Keratinocyte (primary cell): ENCODE data around the gene RFX3. TPM values are rescaled to one million over a fixed set of nuclear protein-coding genes. Genes with fewer than 3 reads are reported as not detected.

Experiments used
- DNase-seq: peaks from one replicate; pipeline ENCODE4 v3.0.0-alpha.2; 2011; ENCODE audit warnings: low read depth, missing footprints, low spot score
- FAIRE-seq: peaks from 2 replicates; lab custom pipeline; 2011; peaks lifted over from hg19 to GRCh38; lab: Jason Lieb, UNC
- H2AFZ ChIP-seq: 2 replicates; pipeline ENCODE4 v1.6.0; 2012; ENCODE audit warnings: low read length, control low read depth, inconsistent platforms; ENCODE audit not compliant: control insufficient read depth
- H3K27ac ChIP-seq: 2 replicates; pipeline ENCODE4 v1.5.1; 2011; ENCODE audit warnings: low read length; ENCODE audit not compliant: control insufficient read depth, insufficient read depth
- H3K27me3 ChIP-seq: 3 replicates; pipeline ENCODE4 v1.6.0; 2011; ENCODE audit warnings: low read length; ENCODE audit not compliant: control insufficient read depth, insufficient read depth; ENCODE audit errors: extremely low read depth
- H3K36me3 ChIP-seq, 2 experiments: 2 replicates in 1 of 2; 3 replicates in 1 of 2; pipeline ENCODE4 v1.5.1; 2011; ENCODE audit warnings: low read length in 2 of 2, mild to moderate bottlenecking in 1 of 2; ENCODE audit not compliant: control insufficient read depth in 2 of 2, insufficient read depth in 2 of 2; ENCODE audit errors: extremely low read depth in 1 of 2
- H3K4me1 ChIP-seq: 3 replicates; pipeline ENCODE4 v1.5.1; 2011; ENCODE audit warnings: low read length; ENCODE audit not compliant: control insufficient read depth, insufficient read depth; ENCODE audit errors: extremely low read depth
- H3K4me2 ChIP-seq: 3 replicates; pipeline ENCODE4 v1.6.0; 2011; ENCODE audit warnings: low read depth, low read length; ENCODE audit not compliant: control insufficient read depth, insufficient read depth; ENCODE audit errors: extremely low read depth
- H3K4me3 ChIP-seq, 3 experiments: fragments of 200-600 bp in 1 of 3; sonication (generic) in 1 of 3; 2 replicates in 2 of 3; 3 replicates in 1 of 3; pipeline ENCODE4 v1.5.1; 2011 to 2016; ENCODE audit warnings: low read length in 3 of 3, mild to moderate bottlenecking in 3 of 3, control low read depth in 2 of 3, inconsistent platforms in 1 of 3, low read depth in 1 of 3, mixed read lengths in 1 of 3, mixed run types in 1 of 3, moderate library complexity in 1 of 3; ENCODE audit not compliant: control insufficient read depth in 2 of 3, insufficient read depth in 2 of 3; ENCODE audit errors: extremely low read depth in 1 of 3
- H3K79me2 ChIP-seq: 2 replicates; pipeline ENCODE4 v1.6.0; 2012; ENCODE audit warnings: low read length; ENCODE audit not compliant: control insufficient read depth, insufficient read depth
- H3K9ac ChIP-seq: 3 replicates; pipeline ENCODE4 v1.6.0; 2011; ENCODE audit warnings: low read length; ENCODE audit not compliant: control insufficient read depth, insufficient read depth; ENCODE audit errors: extremely low read depth
- H3K9me1 ChIP-seq: 3 replicates; pipeline ENCODE4 v1.6.0; 2011; ENCODE audit warnings: low read length; ENCODE audit not compliant: control insufficient read depth, insufficient read depth; ENCODE audit errors: extremely low read depth
- H3K9me3 ChIP-seq: 2 replicates; pipeline ENCODE4 v1.5.1; 2012; ENCODE audit warnings: low read depth, low read length; ENCODE audit not compliant: control insufficient read depth
- H4K20me1 ChIP-seq: 3 replicates; pipeline ENCODE4 v1.6.0; 2011; ENCODE audit warnings: low read length; ENCODE audit not compliant: control insufficient read depth, insufficient read depth; ENCODE audit errors: extremely low read depth
- CTCF ChIP-seq, 3 experiments: IDR thresholded peaks in 1 of 3; conservative IDR thresholded peaks in 1 of 3; optimal IDR thresholded peaks in 1 of 3; 2 replicates in 2 of 3; 3 replicates in 1 of 3; pipeline versions ENCODE3 to v1.5.1; 2011; ENCODE audit warnings: low read length in 3 of 3, mild to moderate bottlenecking in 3 of 3, moderate library complexity in 2 of 3, control low read depth in 1 of 3, inconsistent platforms in 1 of 3; ENCODE audit not compliant: insufficient read depth in 2 of 3; ENCODE audit errors: extremely low read depth in 1 of 3
- EZH2 ChIP-seq: IDR thresholded peaks from one replicate; pipeline ENCODE4 v1.6.1; 2012; ENCODE audit warnings: inconsistent platforms, mild to moderate bottlenecking, low read length, moderate library complexity
- dilution Hi-C: fragments of 300-500 bp; cut with MboI; formaldehyde crosslinking; loops from one replicate; pipeline ENCODE4 v1.7.0; 2020; ENCODE audit warnings: low sequenced_read_pairs; ENCODE audit not compliant: extremely low pct_ligation_motif_present
- polyA plus RNA-seq, 5 experiments: library from polyadenylated mRNA; depleted of rRNA in 3 of 5; stranded (reverse) in 3 of 5; stranded (forward) in 1 of 5; unstranded in 1 of 5; fragments of >200 nt; gene quantifications; 1 replicate in 1 of 5; 2 replicates in 3 of 5; 3 replicates in 1 of 5; pipeline versions ENCODE4 v1.2.1 to v1.2.3, GENCODE V29; 2011 to 2012; ENCODE audit warnings: missing spikeins in 2 of 5, low read depth in 1 of 5, low replicate concordance in 1 of 5

RFX3 gene
- polyA plus RNA-seq, 1 donor (not counting 4 experiments of a cell fraction or from before 2014, with no cell fraction given) = 1.8 TPM

GRCh38 chr9:3336951-3337350, 188.8 kb downstream of the RFX3 start:
- Histone ChIP-seq H3K36me3 (no peaks in the 10 kb centered on the region), H3K9me1 (no peaks in the 10 kb centered on the region), H4K20me1 (no peaks in the 10 kb centered on the region), H3K9ac (no peak overlapping the region), H3K27me3 (no peaks in the 10 kb centered on the region), H3K4me2 (no peak overlapping the region), H3K4me1 (peaks cover 5% of the 10 kb centered on the region), H3K9me3 (no peaks in the 10 kb centered on the region), H3K4me3 (no peak overlapping the region), H3K79me2 (no peaks in the 10 kb centered on the region), H2AFZ (no peak overlapping the region), H3K27ac (no peak overlapping the region)
- dilution Hi-C loops = no loop called here
- TF ChIP-seq CTCF (optimal IDR thresholded peaks at IDR 0.05 in 1 of 3, IDR thresholded peaks at IDR 0.05 in 1 of 3, conservative IDR thresholded peaks at IDR 0.05 in 1 of 3; ENCODE audit: extremely low read depth in 1 of 3, insufficient read depth in 2 of 3, low read length in 3 of 3) (no peak), EZH2 (no peak)
- DNase-seq = no peak
- no peak for FAIRE-seq

GRCh38 chr9:3332802-3333201, 193.0 kb downstream of the RFX3 start:
- H3K4me1 ChIP-seq = peaks cover 5% of the 10 kb centered on the region
- H3K27ac ChIP-seq = no peak overlapping the region
- H3K36me3 ChIP-seq = no peaks in the 10 kb centered on the region
- H3K9ac ChIP-seq = no peak overlapping the region
- FAIRE-seq (no peak), DNase-seq (no peak)
- no peaks in the 10 kb centered on the region for H3K9me3 ChIP-seq
- H3K27me3 ChIP-seq = no peaks in the 10 kb centered on the region
- no peaks in the 10 kb centered on the region for H3K79me2 ChIP-seq
- no peaks in the 10 kb centered on the region for H4K20me1 ChIP-seq
- TF ChIP-seq EZH2 = no peak
- TF ChIP-seq CTCF (optimal IDR thresholded peaks at IDR 0.05 in 1 of 3, IDR thresholded peaks at IDR 0.05 in 1 of 3, conservative IDR thresholded peaks at IDR 0.05 in 1 of 3; ENCODE audit: extremely low read depth in 1 of 3, insufficient read depth in 2 of 3, low read length in 3 of 3) = no peak
- no peak overlapping the region for H2AFZ ChIP-seq
- no peaks in the 10 kb centered on the region for H3K9me1 ChIP-seq
- no peak overlapping the region for H3K4me3 ChIP-seq
- H3K4me2 ChIP-seq = no peak overlapping the region
- dilution Hi-C loops = no loop called here
